ENCODE data around the gene CNN3. TPM values are rescaled to one million over a fixed set of nuclear protein-coding genes. Genes with fewer than 3 reads are reported as not detected.

CNN3 gene
- total RNA-seq, 1 experiment from 2014 or later, result 260 TPM

DNA sequence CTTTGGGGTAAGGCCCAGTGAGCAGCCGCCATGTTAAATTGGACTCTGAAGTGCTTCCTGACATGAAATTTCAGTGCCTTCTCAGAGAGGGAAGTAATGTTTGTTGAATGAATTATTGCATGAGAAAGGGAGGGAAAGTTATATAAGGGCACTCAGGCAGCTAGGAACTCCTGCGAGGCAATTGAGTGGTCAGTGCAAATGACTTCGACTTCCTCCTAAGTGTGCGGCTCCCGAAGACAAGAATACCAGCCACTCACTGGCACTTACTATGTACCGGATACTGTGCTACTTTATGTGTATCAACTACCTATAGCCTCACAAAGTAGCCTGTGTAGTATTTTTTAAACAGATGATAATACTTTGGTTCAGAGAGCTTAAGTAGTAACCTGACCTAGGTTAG is 52.5 kb downstream of the CNN3 start:
- Histone ChIP-seq H3K27me3 (replicated peaks; ENCODE audit: insufficient read depth, low read depth, low read length, poor library complexity) (no peaks in the 10 kb centered on the region), H3K4me3 (ENCODE audit: low read depth, low read length, poor library complexity, severe bottlenecking) (no peak overlapping the region), H3K4me1 (ENCODE audit: insufficient read depth, low read length, poor library complexity, severe bottlenecking) (no peaks in the 10 kb centered on the region), H3K27ac (ENCODE audit: low read depth, low read length, poor library complexity, severe bottlenecking) (no peak overlapping the region), H3K9me3 (ENCODE audit: low read depth, low read length, poor library complexity, severe bottlenecking) (no peaks in the 10 kb centered on the region), H3K36me3 (ENCODE audit: insufficient read depth, low read length, poor library complexity, severe bottlenecking) (no peaks in the 10 kb centered on the region)
- no peak for DNase-seq (ENCODE audit: low spot score)
- no TSS peak for BruUV-seq (replicated peaks)
- TF ChIP-seq, protein P1, sequence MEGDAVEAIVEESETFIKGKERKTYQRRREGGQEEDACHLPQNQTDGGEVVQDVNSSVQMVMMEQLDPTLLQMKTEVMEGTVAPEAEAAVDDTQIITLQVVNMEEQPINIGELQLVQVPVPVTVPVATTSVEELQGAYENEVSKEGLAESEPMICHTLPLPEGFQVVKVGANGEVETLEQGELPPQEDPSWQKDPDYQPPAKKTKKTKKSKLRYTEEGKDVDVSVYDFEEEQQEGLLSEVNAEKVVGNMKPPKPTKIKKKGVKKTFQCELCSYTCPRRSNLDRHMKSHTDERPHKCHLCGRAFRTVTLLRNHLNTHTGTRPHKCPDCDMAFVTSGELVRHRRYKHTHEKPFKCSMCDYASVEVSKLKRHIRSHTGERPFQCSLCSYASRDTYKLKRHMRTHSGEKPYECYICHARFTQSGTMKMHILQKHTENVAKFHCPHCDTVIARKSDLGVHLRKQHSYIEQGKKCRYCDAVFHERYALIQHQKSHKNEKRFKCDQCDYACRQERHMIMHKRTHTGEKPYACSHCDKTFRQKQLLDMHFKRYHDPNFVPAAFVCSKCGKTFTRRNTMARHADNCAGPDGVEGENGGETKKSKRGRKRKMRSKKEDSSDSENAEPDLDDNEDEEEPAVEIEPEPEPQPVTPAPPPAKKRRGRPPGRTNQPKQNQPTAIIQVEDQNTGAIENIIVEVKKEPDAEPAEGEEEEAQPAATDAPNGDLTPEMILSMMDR (conservative IDR thresholded peaks at IDR 0.05; ENCODE audit: low read depth, low read length), result no peak
- TF ChIP-seq EZH2 (IDR thresholded peaks at IDR 0.05; ENCODE audit: borderline replicate concordance, low read depth, low read length, poor library complexity, severe bottlenecking), result no peak
- CTCF ChIA-PET, result no interaction called here
- POLR2A ChIA-PET (ENCODE audit: low non-redundant PET), result no interaction called here
- intact Hi-C loops (cut with micrococcal nuclease; ENCODE audit: unreplicated experiment), result no loop called here

- BruUV-seq (replicated peaks), result no TSS peak
- CTCF ChIA-PET, result interaction anchor here (0.5 kb wide), 1 partner anchor 167 kb away, joined by 4 read pairs; no protein-coding TSS in a partner anchor
- no peaks in the 10 kb centered on the region for H3K36me3 ChIP-seq (ENCODE audit: insufficient read depth, low read length, poor library complexity, severe bottlenecking)
- no peak overlapping the region for H3K27ac ChIP-seq (ENCODE audit: low read depth, low read length, poor library complexity, severe bottlenecking)
- no peaks in the 10 kb centered on the region for H3K27me3 ChIP-seq (replicated peaks; ENCODE audit: insufficient read depth, low read depth, low read length, poor library complexity)
- TF ChIP-seq EZH2 (IDR thresholded peaks at IDR 0.05; ENCODE audit: borderline replicate concordance, low read depth, low read length, poor library complexity, severe bottlenecking), result no peak
- TF ChIP-seq, protein P1 (conservative IDR thresholded peaks at IDR 0.05; ENCODE audit: low read depth, low read length), result no peak
- no peak for DNase-seq (ENCODE audit: low spot score)
- no peaks in the 10 kb centered on the region for H3K4me1 ChIP-seq (ENCODE audit: insufficient read depth, low read length, poor library complexity, severe bottlenecking)
- H3K4me3 ChIP-seq (ENCODE audit: low read depth, low read length, poor library complexity, severe bottlenecking), result no peak overlapping the region
- intact Hi-C loops (cut with micrococcal nuclease; ENCODE audit: unreplicated experiment), result no loop called here
- H3K9me3 ChIP-seq (ENCODE audit: low read depth, low read length, poor library complexity, severe bottlenecking), result no peaks in the 10 kb centered on the region
- POLR2A ChIA-PET (ENCODE audit: low non-redundant PET), result no interaction called here
These were observed 53.2 kb downstream of the CNN3 start for GRCh38 chr1:94873520-94874351.

GRCh38 chr1:94872771-94873495 is 54.0 kb downstream of the CNN3 start:
- no peak for TF ChIP-seq EZH2 (IDR thresholded peaks at IDR 0.05; ENCODE audit: borderline replicate concordance, low read depth, low read length, poor library complexity, severe bottlenecking)
- TF ChIP-seq, protein P1 (conservative IDR thresholded peaks at IDR 0.05; ENCODE audit: low read depth, low read length), result no peak
- Histone ChIP-seq H3K27ac (ENCODE audit: low read depth, low read length, poor library complexity, severe bottlenecking) (no peak overlapping the region), H3K4me1 (ENCODE audit: insufficient read depth, low read length, poor library complexity, severe bottlenecking) (no peaks in the 10 kb centered on the region), H3K36me3 (ENCODE audit: insufficient read depth, low read length, poor library complexity, severe bottlenecking) (no peaks in the 10 kb centered on the region), H3K4me3 (ENCODE audit: low read depth, low read length, poor library complexity, severe bottlenecking) (no peak overlapping the region), H3K9me3 (ENCODE audit: low read depth, low read length, poor library complexity, severe bottlenecking) (no peaks in the 10 kb centered on the region), H3K27me3 (replicated peaks; ENCODE audit: insufficient read depth, low read depth, low read length, poor library complexity) (no peaks in the 10 kb centered on the region)
- ChIA-PET CTCF (interaction anchor here (0.8 kb wide), 1 partner anchor 18 kb away, joined by 3 read pairs; no protein-coding TSS in a partner anchor), POLR2A (ENCODE audit: low non-redundant PET) (no interaction called here)
- no peak for DNase-seq (ENCODE audit: low spot score)
- intact Hi-C loops (cut with micrococcal nuclease; ENCODE audit: unreplicated experiment), result no loop called here
- BruUV-seq (replicated peaks), result no TSS peak
